HG03354 (cell line): ENCODE measurements around the gene FRRS1.

ENCODE experiments used
- ATAC-seq: cut with Tn5 transposase; IDR thresholded peaks from one replicate; pipeline ENCODE4 v1.9.1; 2021; ENCODE audit warnings: mild to moderate bottlenecking; ENCODE audit not compliant: unreplicated experiment, poor library complexity, severe bottlenecking

FRRS1 gene

GRCh38 chr1:99685516-99686180, 80.8 kb downstream of the FRRS1 start:
- ATAC-seq = peak; percentile 90

GRCh38 chr1:99682291-99682751, 84.1 kb downstream of the FRRS1 start:
- ATAC-seq = no peak

- no peak for ATAC-seq
Measured at GRCh38 chr1:99681583-99681982, 84.9 kb downstream of the FRRS1 start.

- ATAC-seq = no peak
Measured at GRCh38 chr1:99680270-99680669, 86.2 kb downstream of the FRRS1 start.

GRCh38 chr1:99677416-99677815, 89.0 kb downstream of the FRRS1 start:
- ATAC-seq = no peak

- ATAC-seq = no peak
Measured at GRCh38 chr1:99676876-99677275, 89.6 kb downstream of the FRRS1 start.

- ATAC-seq = no peak
Measured at GRCh38 chr1:99675994-99676393, 90.4 kb downstream of the FRRS1 start.

GRCh38 chr1:99675292-99675691, 91.1 kb downstream of the FRRS1 start:
- no peak for ATAC-seq

- no peak for ATAC-seq
Measured at GRCh38 chr1:99674115-99675064, 92.0 kb downstream of the FRRS1 start.

- no peak for ATAC-seq
Measured at GRCh38 chr1:99673315-99673714, 93.1 kb downstream of the FRRS1 start.

- no peak for ATAC-seq
Measured at GRCh38 chr1:99672530-99673213, 93.8 kb downstream of the FRRS1 start.

- ATAC-seq = no peak
Measured at GRCh38 chr1:99672038-99672437, 94.4 kb downstream of the FRRS1 start.

GRCh38 chr1:99670583-99670982, 95.9 kb downstream of the FRRS1 start:
- no peak for ATAC-seq

- ATAC-seq = no peak
Measured at GRCh38 chr1:99669821-99670220, 96.6 kb downstream of the FRRS1 start.

- ATAC-seq = no peak
Measured at GRCh38 chr1:99669376-99669775, 97.1 kb downstream of the FRRS1 start.

- ATAC-seq = no peak
Measured at GRCh38 chr1:99665212-99665611, 101.2 kb downstream of the FRRS1 start.

- no peak for ATAC-seq
Measured at GRCh38 chr1:99663501-99663900, 102.9 kb downstream of the FRRS1 start.

- no peak for ATAC-seq
Measured at GRCh38 chr1:99662539-99663080, 103.8 kb downstream of the FRRS1 start.

GRCh38 chr1:99661780-99662179, 104.7 kb downstream of the FRRS1 start:
- no peak for ATAC-seq

GRCh38 chr1:99660496-99660895, 105.9 kb downstream of the FRRS1 start:
- ATAC-seq = no peak
